GM21381 (cell line): Measurements from ENCODE around the gene KCNN3.
"Not testable (repeated sequence)": the region's sequence is repeated elsewhere in the genome, so short reads cannot be mapped to it uniquely, and the experiment has no call there.

ENCODE experiments used
- ATAC-seq: cut with Tn5 transposase; IDR thresholded peaks from one replicate; pipeline ENCODE4 v1.9.1; 2021; ENCODE audit warnings: mild to moderate bottlenecking, moderate library complexity; ENCODE audit not compliant: unreplicated experiment

Gene KCNN3

DNA sequence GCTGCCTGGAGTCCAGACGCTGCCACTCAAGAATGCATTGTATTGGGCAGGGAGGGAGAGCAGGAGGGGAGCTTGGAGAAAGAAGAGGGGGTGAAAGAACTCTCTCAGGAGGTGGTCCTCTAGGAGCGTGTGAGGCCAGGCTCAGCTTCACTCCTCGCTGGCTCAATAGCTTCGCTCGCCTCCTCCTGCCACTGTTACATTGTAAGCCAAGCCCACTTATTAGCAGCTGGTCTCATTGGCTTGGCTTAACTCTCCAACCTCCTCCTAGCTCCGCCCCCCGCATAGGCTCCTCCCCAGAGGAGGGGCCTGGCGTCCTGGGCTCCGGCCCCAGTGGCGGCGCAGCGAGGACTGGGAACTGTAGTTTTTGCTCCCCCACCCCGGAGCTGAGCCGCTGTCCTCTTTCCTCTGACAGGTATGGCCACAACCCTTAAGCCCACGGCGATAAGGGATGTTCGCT is at the start of gene KCNN3:
TSS of gene KCNN3 (minus strand) at position 167 of the 457 bp plus-strand sequence. CDS start 317 bp downstream, outside the sequence.
- peak; percentile 75 for ATAC-seq

DNA sequence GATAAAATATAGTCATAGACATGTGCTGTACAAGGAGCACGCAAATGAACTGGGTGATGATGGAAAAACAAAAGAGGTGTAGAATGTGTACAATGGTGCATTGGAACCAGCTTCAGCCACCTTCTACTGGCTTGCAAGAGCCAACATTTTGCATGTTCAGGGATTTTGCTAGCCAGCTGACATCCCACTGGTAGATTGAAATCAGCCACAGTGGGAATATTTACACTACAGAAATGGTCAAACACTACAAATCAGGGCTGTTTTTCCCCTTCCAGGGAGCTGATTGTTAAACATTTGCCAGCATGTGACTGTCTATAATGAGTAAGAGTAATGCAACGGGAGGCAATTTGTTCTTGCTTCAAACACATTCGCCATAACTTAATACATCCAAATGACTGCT is 43.2 kb upstream of the KCNN3 start:
- ATAC-seq, result no peak

DNA sequence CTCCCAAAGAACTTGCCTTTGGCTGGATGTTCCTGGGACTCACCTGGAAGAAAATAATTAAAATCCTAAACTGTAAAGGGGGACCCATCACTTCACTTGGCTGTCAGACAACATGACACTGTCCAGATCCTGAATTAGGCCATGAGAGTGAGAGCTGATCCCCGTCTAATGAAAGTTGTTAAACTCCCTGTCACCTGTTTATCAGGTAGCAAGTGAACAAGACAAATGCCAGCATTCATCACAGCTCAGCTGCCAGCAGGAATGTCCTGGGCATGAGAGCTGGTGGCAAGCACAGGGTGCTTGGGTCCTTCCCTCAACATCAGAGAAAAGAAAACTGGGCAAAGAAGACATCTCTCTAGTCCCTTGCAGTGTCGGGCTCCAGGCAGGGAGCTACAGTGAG is 42.7 kb upstream of the KCNN3 start:
- ATAC-seq, result no peak

DNA sequence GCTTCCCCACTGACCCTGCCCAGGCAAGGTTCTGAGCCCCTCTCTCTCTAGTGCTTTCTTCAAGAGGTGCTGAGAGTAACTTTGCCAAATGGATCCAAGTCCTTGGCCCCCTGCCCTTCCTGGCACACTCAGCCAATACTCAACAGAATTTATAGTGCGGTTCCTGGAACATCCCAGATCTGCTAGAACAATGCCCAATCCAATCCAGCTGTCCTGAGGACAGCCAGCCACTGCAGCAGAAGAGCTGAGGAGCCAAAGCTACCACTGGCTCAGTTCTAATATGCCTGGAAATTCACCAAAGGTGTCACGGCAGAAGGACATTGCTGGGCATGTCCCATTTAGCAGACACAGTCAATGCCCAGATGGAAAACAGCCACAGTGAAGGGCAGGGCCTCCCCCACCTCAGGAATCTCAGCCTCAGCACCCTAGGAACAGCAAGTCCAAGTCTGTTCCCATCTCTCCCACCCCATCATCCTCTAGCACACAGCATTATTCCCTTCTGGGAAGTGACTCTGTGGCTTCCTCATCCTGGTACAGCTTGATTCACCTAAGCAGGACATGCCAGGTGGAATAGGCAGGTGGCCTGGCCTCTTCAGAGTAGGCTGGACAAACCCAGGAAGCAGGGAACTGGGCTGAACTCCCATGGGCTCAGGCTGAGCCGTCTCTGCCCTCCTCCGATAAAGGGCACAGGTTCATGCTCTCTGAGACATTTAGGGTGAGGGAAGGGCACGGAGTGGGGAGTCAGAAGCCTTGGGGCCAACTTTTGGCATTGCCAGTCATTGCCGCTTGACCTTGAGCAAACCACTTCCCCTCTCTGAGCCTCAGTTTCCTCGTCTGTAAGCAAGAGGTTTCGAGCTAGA is 41.8 kb upstream of the KCNN3 start:
- ATAC-seq, result no peak

DNA sequence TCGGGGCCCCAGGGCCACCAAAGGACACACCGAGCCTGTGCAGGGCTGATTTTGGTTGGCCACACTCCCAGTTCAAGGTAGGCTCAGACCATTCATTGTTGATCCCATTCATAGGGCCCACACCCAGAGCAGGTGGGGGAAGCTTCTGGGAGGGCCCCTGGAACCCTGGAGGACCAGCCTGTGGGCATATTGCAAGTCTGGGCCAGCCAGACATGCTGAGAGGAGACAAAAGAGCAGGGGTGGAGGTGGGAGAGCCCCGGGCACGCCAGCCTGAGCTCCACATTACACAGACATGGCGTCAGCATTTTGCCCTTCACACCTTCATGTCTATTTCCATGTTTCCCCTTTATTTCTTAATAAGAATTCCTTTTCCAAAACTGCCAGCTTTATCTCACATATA is 40.8 kb upstream of the KCNN3 start:
- ATAC-seq, result no peak

DNA sequence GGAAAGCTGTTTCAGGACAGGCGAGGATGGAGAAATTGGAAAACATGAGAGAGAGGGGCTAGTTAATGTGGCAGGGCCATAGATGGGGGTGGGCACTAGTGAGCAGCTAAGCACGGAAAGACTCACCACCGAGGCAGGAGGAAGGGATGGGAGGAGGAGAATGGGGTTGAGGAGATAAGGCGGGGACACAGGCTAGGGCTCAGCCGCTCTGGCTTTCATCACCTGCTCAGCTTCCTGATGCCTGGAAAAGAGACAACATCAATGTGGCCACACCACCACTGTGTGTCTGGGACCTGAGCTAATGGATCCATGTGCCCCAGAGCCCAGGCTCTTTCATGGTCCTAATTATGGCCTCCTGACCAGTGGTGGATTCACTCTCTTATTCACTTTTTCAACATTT is 38.9 kb upstream of the KCNN3 start:
- no peak for ATAC-seq

DNA sequence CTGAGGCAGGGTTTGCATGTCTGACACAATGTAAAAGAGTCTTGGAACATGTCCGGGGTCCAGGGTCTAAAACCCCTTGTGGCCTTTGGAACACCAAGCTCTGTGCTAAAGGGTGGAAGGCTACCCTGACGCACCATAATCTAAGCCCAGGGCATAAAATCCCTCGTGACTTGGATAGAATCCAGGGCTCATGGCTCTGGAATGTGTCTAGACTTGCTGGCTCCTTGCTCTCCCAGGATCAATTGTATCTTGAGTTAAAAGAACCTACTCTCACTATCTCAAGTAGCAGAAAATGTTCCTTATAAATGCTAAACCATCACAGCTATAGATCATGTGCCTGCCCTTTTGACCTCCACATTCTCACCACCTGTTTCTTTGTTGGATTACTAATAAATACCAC is 38.0 kb upstream of the KCNN3 start:
- not testable (repeated sequence) for ATAC-seq

DNA sequence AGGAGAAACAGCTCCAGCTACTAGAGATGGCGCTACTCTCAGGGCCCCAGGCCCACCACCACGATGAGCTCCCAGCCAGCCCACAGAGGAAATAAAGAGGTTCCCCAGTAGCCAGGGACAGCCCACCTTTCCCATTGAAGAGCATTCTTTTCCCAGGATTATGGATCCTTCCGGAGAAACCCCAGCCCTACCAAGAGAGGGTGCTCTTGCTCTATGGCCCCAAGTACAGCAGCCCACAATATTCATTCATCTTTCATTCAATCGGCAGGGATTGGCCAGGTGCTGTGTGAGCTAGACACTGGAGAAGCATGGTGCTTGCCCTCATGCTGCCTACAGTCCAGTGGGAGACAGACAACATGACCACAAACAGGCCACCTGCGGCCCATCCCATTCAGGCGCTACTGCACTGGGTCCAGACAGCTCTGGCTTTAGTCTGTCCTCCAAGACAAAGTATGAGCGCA is 36.6 kb upstream of the KCNN3 start:
- ATAC-seq, result no peak

DNA sequence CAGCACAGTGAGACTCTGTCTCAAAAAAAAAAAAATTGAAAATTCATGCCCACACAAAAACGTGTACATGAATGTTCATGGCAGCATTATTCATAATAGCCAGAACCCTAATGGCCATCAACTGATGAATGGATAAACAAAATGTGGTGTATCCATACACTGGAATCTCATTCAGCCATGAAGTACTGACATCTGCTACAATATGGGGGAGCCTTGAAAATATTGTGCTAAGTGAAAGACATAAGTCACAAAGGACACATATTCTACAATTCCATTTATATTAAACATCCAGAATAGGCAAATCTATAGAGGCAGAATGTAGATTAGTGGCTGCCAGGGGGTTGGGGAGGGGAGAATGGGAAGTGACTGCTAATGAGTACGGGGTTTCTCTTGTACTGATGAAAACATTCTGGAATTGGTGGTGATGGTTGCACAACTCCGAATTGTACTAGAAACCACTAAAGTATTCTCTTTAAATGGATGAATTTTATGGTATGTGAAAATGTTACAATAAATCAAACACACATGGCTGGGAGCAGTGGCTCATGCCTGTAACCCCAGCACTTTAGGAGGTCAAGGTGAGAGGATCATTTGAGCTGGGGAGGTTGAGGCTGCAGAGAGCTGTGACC is 33.0 kb upstream of the KCNN3 start:
- no peak for ATAC-seq

DNA sequence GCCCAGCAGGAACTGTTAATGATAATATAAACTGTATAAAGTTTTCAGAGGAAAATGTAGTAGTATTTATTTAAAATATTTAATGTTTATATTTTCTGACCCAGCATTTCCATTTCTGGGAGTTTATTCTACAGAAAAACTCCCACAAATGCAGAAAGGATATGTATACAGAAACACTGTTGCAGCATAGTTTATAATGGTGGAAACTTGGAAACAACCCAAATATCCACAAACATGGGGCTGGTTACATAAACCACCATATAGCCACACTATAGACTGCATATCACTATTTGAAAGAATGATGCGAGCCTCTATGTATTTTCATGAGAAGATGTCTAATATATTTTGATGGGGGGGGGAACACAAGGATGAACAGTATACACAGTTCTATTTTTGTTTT is 31.5 kb upstream of the KCNN3 start:
- no peak for ATAC-seq

DNA sequence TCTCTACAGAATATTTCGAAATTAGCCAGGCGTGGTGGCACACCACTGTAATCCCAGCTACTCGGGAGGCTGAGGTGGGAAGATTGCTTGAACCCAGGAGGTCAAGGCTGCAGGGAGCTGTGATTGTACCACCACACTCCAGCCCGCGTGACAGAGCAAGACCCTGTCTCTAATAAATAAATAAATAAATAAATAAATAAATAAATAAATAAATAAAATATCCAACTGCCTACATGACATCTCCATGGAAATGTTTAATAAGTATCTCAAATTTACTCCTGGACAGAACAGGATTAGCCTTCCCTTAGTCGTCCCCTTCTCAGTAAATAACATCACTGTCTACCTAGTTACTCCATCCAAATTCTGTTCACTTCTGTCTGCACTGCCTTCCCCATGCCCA is 29.0 kb upstream of the KCNN3 start:
- no peak for ATAC-seq

DNA sequence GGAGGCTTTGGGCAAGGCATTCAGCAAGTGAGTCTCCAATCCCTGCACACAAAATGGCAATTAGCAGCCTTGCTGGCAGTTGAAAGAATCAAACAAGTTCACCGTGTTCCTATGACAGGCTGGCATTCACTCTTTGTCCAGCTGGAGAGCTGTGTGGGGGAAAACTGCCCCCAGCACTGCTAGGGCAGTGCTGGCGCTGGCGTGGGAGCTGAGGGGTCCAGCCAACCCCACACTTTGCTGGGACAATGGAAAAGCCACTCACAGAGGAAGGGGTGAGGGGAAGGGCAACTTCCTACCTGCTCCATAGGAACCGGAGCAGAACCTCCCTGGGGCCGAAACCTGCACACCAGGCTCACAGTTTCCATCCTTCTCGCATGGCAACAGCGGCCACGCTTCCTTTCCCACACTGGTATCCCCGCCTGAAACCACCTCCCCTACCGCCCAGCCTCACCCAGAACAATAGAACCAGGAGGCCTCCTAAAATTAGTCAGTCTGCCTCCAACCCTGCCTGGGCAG is 26.7 kb upstream of the KCNN3 start:
- no peak for ATAC-seq

DNA sequence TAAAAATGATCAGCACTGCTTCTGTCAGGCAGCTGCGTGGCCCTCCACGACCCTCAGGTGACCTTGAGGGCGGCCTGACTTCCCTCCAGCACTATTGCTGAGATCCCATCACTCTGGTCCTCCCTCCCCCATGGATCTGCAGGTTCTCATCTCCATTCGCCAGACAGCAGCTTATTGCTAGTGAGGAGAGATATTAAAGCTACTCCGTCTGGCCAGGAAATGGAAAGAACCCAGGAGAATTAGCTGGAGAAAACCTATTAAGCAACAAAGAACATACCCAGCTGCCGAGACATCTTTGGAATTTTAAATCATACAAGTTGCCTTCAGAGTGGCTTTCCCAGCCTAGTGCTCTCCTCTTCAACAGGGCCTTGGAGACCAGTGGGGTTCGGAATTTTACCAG is 25.7 kb upstream of the KCNN3 start:
- ATAC-seq, result no peak

DNA sequence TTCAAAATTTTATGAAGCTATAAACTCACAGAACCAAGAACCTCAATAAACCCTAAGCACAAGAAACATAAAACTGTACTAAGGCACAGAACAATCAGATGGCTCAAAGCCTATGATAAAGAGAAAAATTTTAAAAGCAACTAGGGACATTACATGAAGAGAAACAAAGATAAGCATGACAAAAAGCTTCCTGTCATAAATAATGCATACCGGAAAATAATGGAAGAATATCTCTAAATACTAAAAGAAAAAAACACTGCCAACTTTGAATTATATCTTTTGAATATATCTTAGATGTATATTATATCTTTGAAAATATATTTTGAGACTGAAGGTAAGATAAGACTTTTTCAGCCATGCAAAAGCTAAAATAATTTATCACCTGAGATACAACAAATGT is 21.4 kb upstream of the KCNN3 start:
- ATAC-seq, result no peak

DNA sequence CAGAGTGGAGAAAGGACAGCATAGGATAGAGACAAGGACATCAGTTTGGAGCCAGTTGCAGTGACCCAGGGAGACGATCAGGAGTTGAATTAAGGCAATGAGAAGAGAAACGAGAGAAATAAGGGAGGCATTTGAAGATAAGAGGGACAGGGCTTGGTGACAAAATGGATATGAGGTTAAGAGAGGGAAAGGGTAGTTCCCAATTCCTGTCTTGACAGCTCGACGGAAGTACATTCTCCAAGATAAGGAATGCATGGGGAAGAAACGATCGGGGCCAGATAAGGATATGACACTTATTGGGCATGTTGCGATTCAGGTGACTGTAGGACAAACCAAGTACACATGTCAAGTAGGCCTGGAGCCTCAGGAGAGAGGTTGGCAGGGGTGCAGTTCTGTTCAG is 18.7 kb upstream of the KCNN3 start:
- ATAC-seq, result no peak

DNA sequence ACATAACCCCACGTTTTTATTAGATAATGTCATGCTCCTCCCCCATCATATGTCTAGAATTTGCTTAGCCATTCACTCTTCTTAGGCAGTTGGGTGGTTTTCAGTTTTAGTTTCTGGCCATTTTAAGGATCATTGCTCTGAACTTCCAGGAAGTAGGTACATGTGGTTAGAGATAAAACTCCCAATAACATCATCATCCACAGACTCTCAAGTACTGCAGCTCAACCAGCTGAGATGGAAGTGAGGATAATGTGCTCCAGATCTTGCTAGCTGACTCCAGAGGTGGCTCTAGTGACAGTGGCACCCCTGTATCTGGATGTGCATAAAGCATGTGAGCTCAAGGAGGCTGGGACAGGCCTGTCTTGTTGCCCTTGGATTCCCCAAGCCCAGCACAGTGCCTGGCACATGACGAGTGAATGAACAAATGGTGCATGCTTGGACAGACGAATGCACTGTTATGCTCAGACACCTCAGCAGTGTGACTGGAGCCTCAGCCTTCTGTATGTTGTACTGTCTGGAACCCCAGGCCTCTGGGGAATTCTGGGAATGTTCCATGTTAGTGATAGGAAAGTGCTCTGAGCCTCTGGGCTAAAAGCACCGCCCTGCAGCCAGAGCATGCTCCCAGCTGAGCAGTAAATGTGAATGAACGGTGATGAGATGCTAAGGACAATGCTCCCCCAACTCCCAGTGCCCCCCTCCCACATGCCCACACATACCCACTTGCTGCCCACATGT is 16.4 kb upstream of the KCNN3 start:
- no peak for ATAC-seq

DNA sequence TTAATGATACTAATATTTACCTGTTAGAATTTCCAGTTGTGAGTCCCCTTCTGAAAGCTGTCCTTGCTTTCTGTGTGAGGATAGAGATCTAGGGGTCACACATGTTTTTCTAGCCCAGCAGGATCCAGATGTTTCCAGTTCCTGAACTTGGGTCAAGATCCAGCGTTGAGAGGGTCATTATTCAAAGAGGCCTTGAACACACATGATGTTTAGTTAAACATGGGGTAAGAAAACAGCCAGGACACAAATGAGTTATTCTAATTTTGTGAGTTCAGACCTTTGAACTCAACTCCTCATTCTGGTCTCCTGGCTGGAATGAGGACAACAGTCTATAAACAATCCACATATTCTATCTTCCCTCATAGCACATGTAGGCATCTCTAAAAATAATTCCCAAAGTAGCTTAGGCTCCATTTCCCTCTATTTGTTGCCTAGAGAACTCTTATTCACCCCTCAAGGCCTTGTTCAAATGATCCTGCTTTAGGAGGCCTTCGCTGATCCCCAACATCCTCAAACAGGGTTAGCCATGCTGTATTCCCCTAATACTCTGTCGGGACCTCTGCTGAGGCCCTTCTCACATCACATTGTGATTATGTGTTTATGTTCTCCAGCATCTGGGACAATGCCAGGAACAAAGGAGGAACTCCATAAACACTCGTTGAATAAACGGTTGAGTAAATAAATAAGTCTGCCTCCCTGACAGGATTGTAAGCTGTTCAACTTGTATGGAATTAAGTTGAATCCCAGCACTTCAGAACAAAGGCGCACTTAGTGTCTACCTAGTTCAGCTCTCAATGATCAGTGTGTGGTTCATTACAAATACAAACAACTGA is 15.0 kb upstream of the KCNN3 start:
- no peak for ATAC-seq

DNA sequence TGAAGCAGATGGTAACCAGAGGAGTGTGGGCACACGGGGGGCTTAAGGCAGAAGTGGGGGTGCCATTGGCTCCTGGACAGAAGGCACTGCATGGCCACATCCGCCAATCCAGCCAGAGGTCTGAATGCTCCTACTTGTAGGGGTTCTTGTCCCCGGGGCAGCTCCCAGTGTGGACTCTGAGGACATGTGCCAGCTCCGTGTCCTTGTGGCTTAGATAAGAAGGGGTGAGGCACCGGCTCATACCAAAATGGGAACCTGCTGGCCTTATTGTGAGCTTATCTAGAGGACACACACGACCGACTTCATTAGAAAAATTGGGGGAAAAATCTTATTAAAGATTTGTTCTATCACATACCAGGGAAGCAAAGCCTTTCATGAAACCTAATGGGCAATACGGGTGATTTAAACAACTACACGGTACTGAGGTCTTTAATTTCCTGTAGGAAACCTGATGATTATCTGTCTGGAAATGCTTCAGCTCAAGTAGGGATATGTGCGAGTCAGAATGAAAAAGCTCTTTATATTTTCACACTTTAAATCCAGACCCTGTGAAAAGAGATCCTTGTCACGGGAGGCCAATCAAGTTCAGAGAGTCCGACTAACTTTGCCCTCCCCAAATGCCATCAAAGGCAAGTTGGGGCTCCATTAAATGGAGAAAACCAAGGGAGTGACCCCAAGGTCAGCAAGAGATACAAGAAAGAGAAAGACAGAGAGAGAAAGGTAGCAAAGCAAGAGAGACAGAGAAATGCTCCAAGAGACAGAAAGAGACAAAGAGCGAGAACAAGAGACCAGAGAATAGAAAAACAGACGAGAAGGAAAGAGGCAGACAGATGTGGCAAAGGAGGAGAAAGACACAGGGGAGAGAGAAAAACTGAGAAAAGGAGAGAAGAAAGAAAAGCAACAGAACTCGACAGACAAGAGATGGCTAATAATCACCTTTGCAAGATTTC is 14.1 kb upstream of the KCNN3 start:
- ATAC-seq, result no peak

DNA sequence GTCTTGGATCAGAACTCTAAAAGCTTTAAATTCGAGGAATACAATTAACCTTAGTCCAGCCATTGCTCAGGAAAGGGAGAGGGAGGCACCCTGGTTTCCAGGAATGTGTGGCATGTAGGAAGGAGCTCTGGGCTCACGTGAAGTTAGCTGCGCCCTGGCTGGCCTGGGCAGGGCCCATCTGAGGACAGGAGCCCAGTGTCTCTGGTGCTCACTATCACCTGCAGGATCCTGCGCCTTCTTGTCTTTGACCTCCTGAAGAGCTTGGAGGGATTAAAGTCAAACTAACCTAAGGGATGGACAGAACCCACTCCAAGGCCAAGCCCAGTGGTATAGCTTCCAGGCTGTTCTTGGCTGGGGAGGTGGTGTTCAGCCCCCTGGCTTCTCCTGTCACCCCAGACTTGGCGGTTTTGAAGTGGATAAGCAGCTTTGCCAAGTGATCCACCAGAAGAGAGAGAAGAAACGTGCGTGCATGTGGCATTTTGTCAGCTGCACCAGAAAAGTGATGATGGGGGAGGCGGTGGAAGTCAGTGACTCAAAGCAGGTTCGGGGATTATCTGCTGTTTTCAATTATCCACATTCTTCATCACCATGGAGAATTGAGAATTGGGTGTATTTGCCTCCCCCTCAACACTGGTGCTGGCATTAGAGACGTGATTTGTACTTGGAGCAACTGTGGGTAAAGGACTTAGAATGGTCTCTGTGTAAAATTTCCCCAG is 11.9 kb upstream of the KCNN3 start:
- ATAC-seq, result no peak
